HG03060 (cell line): ENCODE measurements around the gene TP53BP1.

ENCODE experiments used
- ATAC-seq: cut with Tn5 transposase; IDR thresholded peaks from one replicate; pipeline ENCODE4 v1.9.1; 2021; ENCODE audit warnings: low read depth, moderate number of reproducible peaks; ENCODE audit not compliant: unreplicated experiment

The TP53BP1 gene

DNA sequence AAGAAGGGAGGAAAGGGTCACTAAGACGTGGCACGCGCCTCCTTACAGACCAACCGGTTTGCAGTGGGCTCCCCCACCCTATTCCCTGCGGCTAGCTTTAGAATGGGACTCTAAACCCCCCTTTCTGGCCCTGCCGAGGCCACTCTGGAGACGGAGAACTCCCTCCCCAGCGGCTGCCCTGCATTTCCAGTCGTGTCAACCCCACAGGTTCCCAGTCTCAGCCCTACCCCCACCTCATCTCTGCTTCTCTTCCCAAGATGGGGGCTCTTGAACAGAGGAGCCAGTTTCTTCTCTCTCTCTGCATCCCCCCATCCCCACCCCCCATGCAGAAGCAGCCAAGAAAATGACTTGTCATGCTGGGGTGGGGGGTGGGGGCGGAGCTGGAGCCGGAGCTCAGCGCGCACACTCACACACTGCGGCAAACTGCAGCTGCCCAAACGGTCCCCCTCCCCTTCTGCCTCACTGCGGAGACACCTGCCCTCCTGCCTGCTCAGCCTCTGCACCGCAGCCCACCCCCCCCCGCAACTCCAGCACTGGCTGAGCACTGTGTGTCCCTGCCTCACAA, 25.3 kb upstream of the TP53BP1 start:
- no peak for ATAC-seq

- ATAC-seq, result no peak
Measured at GRCh38 chr15:43517354-43518196, 24.6 kb upstream of the TP53BP1 start, which contains the start of gene MAP1A. TSS of gene MAP1A (plus strand) at chr15:43517608. CDS start at chr15:43521474, 3,866 bp downstream.

DNA sequence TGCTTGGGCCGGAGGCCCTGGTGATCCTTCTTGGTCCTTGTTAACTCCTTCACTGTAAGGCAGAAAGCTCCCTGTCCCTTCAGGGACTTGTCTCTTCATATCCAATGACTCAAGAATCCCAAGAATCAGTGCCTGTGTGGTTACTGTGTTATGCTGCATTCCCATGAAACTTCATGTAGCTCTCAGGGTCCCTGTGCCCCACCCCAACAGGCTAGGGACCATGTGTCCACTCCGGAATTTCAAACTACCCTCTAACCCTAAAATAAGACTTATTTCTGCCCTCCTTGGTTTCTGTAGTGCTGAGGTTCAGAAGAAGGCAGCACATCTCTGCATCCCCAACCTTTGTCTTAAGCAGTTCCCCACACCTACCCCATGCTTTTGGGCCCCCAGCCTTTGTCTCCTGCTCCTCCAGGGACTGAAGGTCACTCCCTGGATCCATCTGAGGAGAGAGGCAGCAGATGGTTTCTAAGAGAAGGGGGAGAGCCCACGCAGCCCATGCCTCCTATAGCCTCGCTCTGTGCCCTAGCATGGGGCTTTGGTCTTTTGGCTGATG, 23.9 kb upstream of the TP53BP1 start:
- no peak for ATAC-seq

GRCh38 chr15:43516185-43516584, 23.2 kb upstream of the TP53BP1 start:
- no peak for ATAC-seq

GRCh38 chr15:43515741-43516140, 22.8 kb upstream of the TP53BP1 start:
- ATAC-seq, result no peak

DNA sequence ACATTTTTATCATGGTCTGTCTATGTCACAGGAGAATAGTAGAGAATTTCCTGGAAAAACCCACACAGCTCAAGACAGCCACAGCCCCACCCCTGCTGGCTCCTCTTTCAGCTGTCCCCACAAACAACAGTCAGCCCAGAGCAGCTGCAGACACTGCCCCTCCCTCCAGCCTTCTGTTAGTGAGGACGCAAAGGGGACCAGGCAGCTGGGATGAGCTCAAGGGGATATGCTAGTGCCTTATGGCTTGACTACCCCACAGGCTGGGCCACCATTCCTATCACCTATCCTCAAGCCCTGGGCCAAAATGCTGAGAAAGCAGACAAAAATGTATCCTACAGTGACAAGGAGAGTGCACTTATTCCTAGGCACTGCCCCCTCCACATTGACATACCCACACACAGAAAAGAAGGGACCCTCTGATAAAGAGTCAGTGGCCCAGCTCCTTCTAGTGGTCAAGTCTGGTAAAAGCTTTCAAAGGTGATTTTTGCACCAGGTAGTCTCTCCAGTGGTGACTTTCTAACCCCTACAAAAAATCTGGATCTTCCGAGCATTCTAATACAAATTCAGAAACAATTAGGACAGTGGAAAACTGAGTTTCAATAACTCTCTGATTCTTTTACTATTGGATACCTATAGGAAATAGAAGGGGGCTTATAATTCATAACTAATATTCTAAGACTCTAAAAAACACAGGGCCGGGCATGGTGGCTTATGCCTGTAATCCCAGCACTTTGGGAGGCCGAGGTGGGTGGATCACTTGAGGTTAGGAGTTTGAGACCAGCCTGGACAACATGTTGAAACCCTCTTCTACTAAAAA, 21.5 kb upstream of the TP53BP1 start:
- no peak for ATAC-seq

- ATAC-seq, result no peak
Measured at GRCh38 chr15:43513550-43513949, 20.6 kb upstream of the TP53BP1 start.

DNA sequence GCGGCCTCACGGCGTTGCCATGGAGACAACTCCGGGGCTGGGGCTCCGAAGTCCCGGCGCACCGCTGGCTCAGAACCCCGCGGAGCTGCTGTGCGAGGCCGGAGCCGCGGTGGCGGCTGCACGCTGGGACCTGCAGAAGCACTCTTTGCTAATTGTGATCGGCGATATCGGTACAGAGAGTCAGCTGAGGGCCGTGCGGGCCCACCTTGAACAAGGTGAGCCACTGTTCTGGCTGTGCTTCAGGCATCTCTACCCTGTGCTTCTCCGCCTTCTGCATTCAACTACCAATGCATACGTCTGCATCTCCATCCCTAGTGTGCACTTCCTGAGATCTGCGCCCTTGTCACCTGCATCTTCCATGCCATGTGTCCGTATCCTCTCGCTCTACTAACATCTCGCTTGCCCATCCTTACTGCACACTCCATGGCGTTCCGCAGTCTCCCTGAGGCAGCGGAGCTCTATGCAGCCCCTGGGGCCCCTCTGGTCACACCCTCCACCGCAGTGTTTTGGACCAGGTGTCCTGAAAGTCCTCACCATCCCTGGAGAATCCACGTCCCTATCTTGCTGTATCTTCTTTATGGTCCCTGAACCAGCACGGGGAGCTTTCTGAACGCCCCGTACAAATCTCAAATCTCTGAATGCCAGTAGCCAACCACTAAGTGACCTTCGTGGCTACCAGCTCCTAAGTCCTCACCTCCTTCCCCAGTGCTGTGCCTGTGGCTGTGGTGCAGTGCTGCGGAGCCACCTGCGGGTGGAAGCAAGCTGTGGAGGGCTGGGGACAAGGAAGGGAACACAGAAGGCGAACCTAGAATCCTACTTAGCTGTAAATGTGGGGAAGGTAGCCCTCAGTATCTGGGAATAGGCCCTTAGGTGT, 18.3 kb upstream of the TP53BP1 start:
- ATAC-seq, result no peak

- ATAC-seq, result peak; percentile 93
Measured at GRCh38 chr15:43510200-43511011, 17.4 kb upstream of the TP53BP1 start.

- ATAC-seq, result no peak
Measured at GRCh38 chr15:43509660-43510199, 16.8 kb upstream of the TP53BP1 start.

DNA sequence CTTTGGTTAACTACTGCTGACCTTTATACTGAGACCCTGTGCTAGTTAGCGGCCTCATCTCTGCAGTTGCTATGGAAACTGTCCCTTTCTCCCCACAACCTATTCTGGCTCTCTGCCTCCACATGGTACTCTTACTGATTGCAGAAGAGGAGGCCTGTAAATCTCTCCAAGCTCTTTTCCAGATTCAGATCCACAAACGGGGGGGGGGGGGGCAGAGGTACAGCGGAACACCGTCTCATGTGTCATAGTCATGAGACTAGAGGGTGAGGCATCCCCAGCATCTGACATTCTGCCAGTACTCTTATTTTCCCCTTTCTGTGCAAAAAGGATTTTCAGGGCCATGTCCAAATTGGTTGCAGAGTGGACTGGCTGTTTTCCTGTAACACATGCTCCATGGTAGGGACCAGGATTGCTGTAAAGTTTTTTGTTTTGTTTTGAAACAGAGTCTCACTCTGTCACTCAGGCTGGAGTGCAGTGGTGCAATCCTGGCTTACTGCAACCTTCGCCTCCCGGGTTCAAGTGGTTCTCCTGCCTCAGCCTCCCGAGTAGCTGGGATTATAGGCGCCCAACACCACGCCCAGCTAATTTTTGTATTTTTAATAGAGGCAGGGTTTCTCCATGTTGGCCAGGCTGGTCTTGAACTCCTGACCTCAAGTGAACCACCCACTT, 16.2 kb upstream of the TP53BP1 start:
- ATAC-seq, result no peak

- ATAC-seq, result no peak
Measured at GRCh38 chr15:43508421-43508820, 15.5 kb upstream of the TP53BP1 start.

GRCh38 chr15:43505738-43506137, 12.8 kb upstream of the TP53BP1 start:
- ATAC-seq, result no peak

- no peak for ATAC-seq
Measured at GRCh38 chr15:43499635-43500034, 6.7 kb upstream of the TP53BP1 start.

- no peak for ATAC-seq
Measured at GRCh38 chr15:43498990-43499389, 6.0 kb upstream of the TP53BP1 start.

DNA sequence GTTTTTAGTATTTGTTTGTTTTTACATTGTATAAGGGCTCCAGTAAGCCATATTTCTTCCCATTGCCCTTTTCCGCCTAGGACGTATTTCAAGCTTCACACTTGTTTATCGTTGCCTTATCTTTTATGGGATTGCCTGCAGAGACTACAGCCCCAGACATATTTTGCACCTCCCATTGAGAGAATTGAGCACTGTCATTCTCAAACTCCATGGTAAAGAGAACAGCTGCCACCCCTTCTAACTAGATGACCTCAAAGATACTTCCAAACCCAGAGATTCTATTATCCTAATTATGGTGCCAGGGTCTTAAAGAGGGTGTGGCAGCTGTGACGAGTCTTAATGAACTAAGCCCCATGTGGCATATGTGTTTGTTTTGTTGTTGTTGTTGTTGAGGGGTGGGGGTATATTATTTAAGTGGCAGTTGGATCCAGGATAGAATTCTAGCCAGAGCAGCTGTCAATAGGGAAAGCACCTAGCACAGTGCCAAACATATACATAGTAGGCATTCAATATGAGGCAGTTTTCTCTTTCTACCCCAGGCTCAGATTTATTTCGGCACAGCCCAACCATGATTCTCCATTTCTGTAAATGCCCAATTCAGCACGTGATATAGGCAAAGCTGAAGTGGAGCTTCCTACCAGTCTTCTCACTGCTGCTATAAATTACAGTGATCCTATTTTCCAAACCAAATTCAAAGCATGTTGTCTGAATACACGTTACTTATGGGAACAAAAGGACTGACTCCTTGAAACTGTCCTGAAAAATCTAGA, 932 bp upstream of the TP53BP1 start:
- ATAC-seq, result no peak

GRCh38 chr15:43492266-43492665, 690 bp downstream of the TP53BP1 start:
- no peak for ATAC-seq

- ATAC-seq, result no peak
Measured at GRCh38 chr15:43489191-43489590, 3.8 kb downstream of the TP53BP1 start.
